GM23248 (cell line): Measurements from ENCODE around the gene SUFU. TPM values are rescaled to one million over a fixed set of nuclear protein-coding genes. Genes with fewer than 3 reads are reported as not detected.

Experiments used
- DNase-seq: peaks from one replicate; pipeline ENCODE4 v3.0.0-alpha.2; 2015
- H2AFZ ChIP-seq: fragments of 200-600 bp; sonication (generic); 2 replicates; pipeline ENCODE4 v1.6.1; 2016; ENCODE audit warnings: antibody characterized with exemption
- H3F3A ChIP-seq: fragments of 200-600 bp; sonication (generic); 2 replicates; pipeline ENCODE4 v1.6.1; 2016; ENCODE audit warnings: mild to moderate bottlenecking, antibody characterized with exemption, mixed run types; ENCODE audit not compliant: insufficient read depth
- H3K27ac ChIP-seq: fragments of 200-600 bp; sonication (generic); 2 replicates; pipeline ENCODE4 v1.5.1; 2016; ENCODE audit warnings: mild to moderate bottlenecking
- H3K27me3 ChIP-seq: fragments of 200-600 bp; sonication (generic); replicated peaks from 2 replicates; pipeline ENCODE4 v1.6.1; 2016; ENCODE audit warnings: mild to moderate bottlenecking; ENCODE audit not compliant: insufficient read depth
- H3K36me3 ChIP-seq: fragments of 200-600 bp; sonication (generic); 2 replicates; pipeline ENCODE4 v1.6.1; 2016; ENCODE audit warnings: low read depth, mild to moderate bottlenecking
- H3K4me1 ChIP-seq: fragments of 200-600 bp; sonication (generic); 2 replicates; pipeline ENCODE4 v1.6.1; 2016; ENCODE audit warnings: mild to moderate bottlenecking; ENCODE audit not compliant: insufficient read depth
- H3K4me2 ChIP-seq: fragments of 200-600 bp; sonication (generic); one replicate; pipeline ENCODE4 v1.6.1; 2016; ENCODE audit warnings: mild to moderate bottlenecking; ENCODE audit not compliant: unreplicated experiment
- H3K4me3 ChIP-seq: fragments of 200-600 bp; sonication (generic); 2 replicates; pipeline ENCODE4 v1.5.1; 2016; ENCODE audit warnings: mild to moderate bottlenecking
- H3K79me2 ChIP-seq: fragments of 200-600 bp; sonication (generic); 2 replicates; pipeline ENCODE4 v1.6.1; 2016; ENCODE audit warnings: mild to moderate bottlenecking; ENCODE audit not compliant: insufficient read depth
- H3K9ac ChIP-seq: fragments of 200-600 bp; sonication (generic); 2 replicates; pipeline ENCODE4 v1.6.1; 2016; ENCODE audit warnings: mild to moderate bottlenecking
- H3K9me2 ChIP-seq: fragments of 200-600 bp; sonication (generic); 2 replicates; pipeline ENCODE4 v1.6.1; 2016; ENCODE audit warnings: mixed run types, mild to moderate bottlenecking, moderate library complexity; ENCODE audit not compliant: insufficient read depth
- H3K9me3 ChIP-seq: fragments of 200-600 bp; sonication (generic); one replicate; pipeline ENCODE4 v1.6.1; 2017; ENCODE audit warnings: low read depth
- H4K20me1 ChIP-seq: fragments of 200-600 bp; sonication (generic); 2 replicates; pipeline ENCODE4 v1.6.0; 2016; ENCODE audit not compliant: insufficient read depth
- EZH2 ChIP-seq: fragments of 200-600 bp; sonication (generic); IDR thresholded peaks from 2 replicates; pipeline ENCODE4 v1.6.1; 2018; ENCODE audit warnings: antibody characterized with exemption, mild to moderate bottlenecking; ENCODE audit not compliant: insufficient read depth, poor library complexity, severe bottlenecking
- EZH2phosphoT487 ChIP-seq: fragments of 200-600 bp; sonication (generic); IDR thresholded peaks from 2 replicates; pipeline ENCODE4 v1.6.1; 2018; ENCODE audit warnings: antibody characterized with exemption, moderate library complexity, mild to moderate bottlenecking, low read depth; ENCODE audit not compliant: insufficient read depth
- WGBS, 2 experiments: methylation state at CpG; one replicate each; pipeline ENCODE4 v1.1.6; 2015 to 2017; ENCODE audit warnings: low lambda C conversion rate in 2 of 2, low coverage in 1 of 2; ENCODE audit errors: missing lambda C conversion rate in 2 of 2; 5-methylcytosine and 5-hydroxymethylcytosine counted together
- in situ Hi-C: fragments of 300-500 bp; cut with MboI; formaldehyde crosslinking; loops from 2 replicates; pipeline ENCODE4 v1.15.0; 2020
- polyA plus RNA-seq: library from polyadenylated mRNA; unstranded; fragments of >200 nt; fragmentation: Nextera tagmentation; extraction: Ambion mirVana; gene quantifications from 2 replicates; pipeline ENCODE4 v1.2.1, GENCODE V29; 2016
- total RNA-seq: library from RNA; depleted of rRNA; stranded (reverse); fragments of >200 nt; shearing (Covaris generic); gene quantifications from 2 replicates; pipeline ENCODE4 v1.2.3, GENCODE V29; 2014

SUFU gene
- total and polyA plus RNA-seq, 2 experiments from 2014 or later = 3.1 to 5.0 TPM

DNA sequence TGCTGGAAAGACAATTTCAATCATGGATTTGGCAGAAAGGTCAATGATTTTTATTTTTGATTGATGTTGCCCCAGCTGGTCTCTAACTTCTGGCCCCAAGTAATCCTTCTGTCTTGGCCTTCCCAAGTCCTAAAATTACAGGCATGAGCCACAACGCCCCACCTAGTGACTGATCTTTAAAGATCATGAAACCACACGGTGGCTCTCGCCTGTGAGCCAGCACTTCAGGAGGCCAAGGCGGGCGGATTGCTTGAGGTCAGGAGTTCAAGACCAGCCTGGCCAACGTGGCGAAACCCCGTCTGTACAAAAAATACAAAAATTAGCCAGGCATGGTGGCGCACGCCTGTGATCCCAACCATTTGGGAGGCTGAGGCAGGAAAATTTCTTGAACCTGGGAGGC, 39.8 kb upstream of the SUFU start:
- in situ Hi-C loops = no loop called here
- Histone ChIP-seq H3K4me1 (no peaks in the 10 kb centered on the region), H3K9me3 (no peaks in the 10 kb centered on the region), H3K36me3 (no peaks in the 10 kb centered on the region), H3K4me3 (no peak overlapping the region), H2AFZ (no peak overlapping the region), H4K20me1 (no peaks in the 10 kb centered on the region), H3K79me2 (no peaks in the 10 kb centered on the region), H3F3A (0 out of 2 replicates have a peak, but pooled peaks cover 6% of the 10 kb centered on the region), H3K27ac (no peak overlapping the region), H3K4me2 (no peak overlapping the region), H3K9ac (no peak overlapping the region), H3K27me3 (no peaks in the 10 kb centered on the region), H3K9me2 (no peaks in the 10 kb centered on the region)
- no peak for DNase-seq
- WGBS, 2 experiments = 91 to 92% methylated on average over 10 of the region's 10 CpGs
- TF ChIP-seq EZH2 (no peak), EZH2phosphoT487 (no peak)

GRCh38 chr10:102465466-102465865, 38.3 kb upstream of the SUFU start:
- no peaks in the 10 kb centered on the region for H3K9me2 ChIP-seq
- H3K27ac ChIP-seq = no peak overlapping the region
- no peak for TF ChIP-seq EZH2phosphoT487
- TF ChIP-seq EZH2 = no peak
- no peak overlapping the region for H3K9ac ChIP-seq
- no peaks in the 10 kb centered on the region for H3K4me1 ChIP-seq
- no peak overlapping the region for H2AFZ ChIP-seq
- in situ Hi-C loops = no loop called here
- H3K79me2 ChIP-seq = no peaks in the 10 kb centered on the region
- H4K20me1 ChIP-seq = no peaks in the 10 kb centered on the region
- H3K4me2 ChIP-seq = no peak overlapping the region
- DNase-seq = no peak
- H3F3A ChIP-seq = 0 out of 2 replicates have a peak, but pooled peaks cover 6% of the 10 kb centered on the region
- no peaks in the 10 kb centered on the region for H3K9me3 ChIP-seq
- H3K4me3 ChIP-seq = no peak overlapping the region
- WGBS, 2 experiments = 36 to 44% methylated on average over 3 of the region's 3 CpGs
- no peaks in the 10 kb centered on the region for H3K27me3 ChIP-seq
- H3K36me3 ChIP-seq = no peaks in the 10 kb centered on the region

DNA sequence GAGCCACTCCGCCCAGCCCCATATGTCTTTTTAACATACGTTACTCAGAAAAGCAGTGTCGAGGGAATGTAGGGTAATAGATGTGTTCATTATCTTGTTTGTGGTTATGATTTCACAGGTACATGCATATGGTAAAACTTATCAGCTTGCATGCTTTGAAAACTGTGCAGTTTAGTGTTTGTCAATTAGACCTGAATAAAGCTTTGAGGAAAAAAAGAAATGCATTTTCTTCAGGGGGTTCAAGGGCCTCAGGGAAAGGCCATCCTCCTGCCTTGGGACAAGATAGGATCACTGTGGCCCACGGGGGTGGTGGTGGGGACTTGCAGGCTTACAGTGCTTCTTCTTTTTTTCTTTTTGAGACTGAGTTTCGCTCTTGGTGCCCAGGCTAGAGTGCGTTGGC, 36.5 kb upstream of the SUFU start:
- in situ Hi-C loops = no loop called here
- Histone ChIP-seq H3K9ac (no peak overlapping the region), H4K20me1 (no peaks in the 10 kb centered on the region), H3K27ac (no peak overlapping the region), H3F3A (0 out of 2 replicates have a peak, but pooled peaks cover 5% of the 10 kb centered on the region), H3K9me3 (no peaks in the 10 kb centered on the region), H3K79me2 (no peaks in the 10 kb centered on the region), H3K4me2 (no peak overlapping the region), H3K4me3 (no peak overlapping the region), H3K36me3 (no peaks in the 10 kb centered on the region), H3K9me2 (no peaks in the 10 kb centered on the region), H3K4me1 (no peaks in the 10 kb centered on the region), H3K27me3 (no peaks in the 10 kb centered on the region), H2AFZ (no peak overlapping the region)
- no peak for DNase-seq
- TF ChIP-seq EZH2phosphoT487 (no peak), EZH2 (no peak)
- WGBS, 2 experiments = 72 to 74% methylated on average over 6 of the region's 6 CpGs

- no peaks in the 10 kb centered on the region for H3K36me3 ChIP-seq
Observed at GRCh38 chr10:102467971-102468438, 35.8 kb upstream of the SUFU start.

DNA sequence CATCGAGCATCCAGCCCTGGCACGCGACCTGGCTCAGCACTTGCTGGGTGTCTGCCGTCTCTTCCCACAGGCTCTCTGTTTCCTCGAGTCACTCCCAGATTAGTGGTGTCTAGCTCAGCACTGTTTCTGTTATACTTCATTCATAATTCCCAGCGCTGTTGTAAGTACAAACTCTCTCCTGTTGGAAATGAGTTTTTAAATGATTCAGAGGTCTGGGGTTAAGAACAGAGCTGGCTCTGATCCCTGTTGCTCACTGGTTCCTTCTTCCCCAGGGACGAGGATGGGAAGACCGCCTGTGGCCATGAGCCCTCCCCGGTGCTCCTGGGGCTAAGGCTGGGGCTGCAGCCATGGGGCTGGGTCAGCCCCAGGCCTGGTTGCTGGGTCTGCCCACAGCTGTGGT, 35.1 kb upstream of the SUFU start:
- Histone ChIP-seq H3K79me2 (no peaks in the 10 kb centered on the region), H3K4me1 (no peaks in the 10 kb centered on the region), H3K36me3 (no peaks in the 10 kb centered on the region), H3K27me3 (no peaks in the 10 kb centered on the region), H3K9ac (no peak overlapping the region), H3K4me2 (no peak overlapping the region), H3K27ac (no peak overlapping the region), H3K4me3 (no peak overlapping the region), H3K9me3 (no peaks in the 10 kb centered on the region), H3F3A (no peaks in the 10 kb centered on the region), H3K9me2 (no peaks in the 10 kb centered on the region), H4K20me1 (no peaks in the 10 kb centered on the region), H2AFZ (no peak overlapping the region)
- TF ChIP-seq EZH2phosphoT487 (no peak), EZH2 (no peak)
- WGBS, 2 experiments = 73 to 74% methylated on average over 9 of the region's 9 CpGs
- in situ Hi-C loops = no loop called here
- peak; percentile 43 for DNase-seq

More at GRCh38 chr10:102467971-102468438, 35.8 kb upstream of the SUFU start:
- Histone ChIP-seq H3K27me3 (no peaks in the 10 kb centered on the region), H3K4me3 (no peak overlapping the region), H3K79me2 (no peaks in the 10 kb centered on the region), H3K4me2 (no peak overlapping the region), H2AFZ (no peak overlapping the region), H3K9me2 (no peaks in the 10 kb centered on the region), H3K4me1 (no peaks in the 10 kb centered on the region), H3K9ac (no peak overlapping the region), H3K27ac (no peak overlapping the region), H3F3A (no peaks in the 10 kb centered on the region), H4K20me1 (no peaks in the 10 kb centered on the region), H3K9me3 (no peaks in the 10 kb centered on the region)
- TF ChIP-seq EZH2 (no peak), EZH2phosphoT487 (no peak)
- 65 to 66% methylated on average over 6 of the region's 6 CpGs for WGBS, 2 experiments
- DNase-seq = no peak
- in situ Hi-C loops = no loop called here
